HCT116 (cell line): ENCODE data around the gene SLC35F2. TPM values are rescaled to one million over a fixed set of nuclear protein-coding genes. Genes with fewer than 3 reads are reported as not detected.

Experiments
- ATAC-seq: fragments of 200-7000 bp; cut with Tn5 transposase; 2 replicates; pipeline ENCODE4 v1.9.1; 2020; ENCODE audit warnings: mild to moderate bottlenecking, moderate library complexity
- BruUV-seq: library from RNA; stranded (reverse); fragments of 400-500 nt; replicated peaks from 2 replicates; lab custom pipeline; 2021; lab: Mats Ljungman, UMichigan
- CTCF ChIA-PET: fragments of 300-600 bp; sonication (Branson Sonifier 250); formaldehyde crosslinking; loops from one replicate; lab custom pipeline; 2021; ENCODE audit warnings: antibody characterized with exemption; lab: Charles Lee
- POLR2A ChIA-PET: fragments of 300-600, 350-600 bp; sonication (Branson Sonifier 250); formaldehyde crosslinking; loops from one replicate; lab custom pipeline; 2021; ENCODE audit warnings: antibody characterized with exemption; lab: Charles Lee
- RAD21 ChIA-PET, 2 experiments: fragments of 300-600 bp; sonication (Branson Sonifier 250); formaldehyde crosslinking; loops; one replicate each; lab custom pipeline; 2023; ENCODE audit warnings: low total read pairs in 2 of 2; ENCODE audit not compliant: uncharacterized antibody in 2 of 2, unreplicated experiment in 2 of 2, low non-redundant PET in 1 of 2; lab: Charles Lee
- DNase-seq: peaks from one replicate; pipeline ENCODE4 v3.0.0-alpha.2; 2010; ENCODE audit warnings: low read depth, low spot score
- H2AFZ ChIP-seq: fragments of 200-600 bp; shearing (Covaris generic), sonication (generic); 2 replicates; pipeline ENCODE4 v1.6.1; 2017; ENCODE audit warnings: low read depth, mixed run types, mixed read lengths, antibody characterized with exemption, low read length; ENCODE audit not compliant: poor library complexity, severe bottlenecking
- H3K27ac ChIP-seq: 2 replicates; pipeline ENCODE4 v1.5.1; 2012; ENCODE audit warnings: low read depth, low read length
- H3K27me3 ChIP-seq: fragments of 200-600 bp; sonication (generic); 2 replicates; pipeline ENCODE4 v1.6.1; 2016; ENCODE audit warnings: mixed run types, low read length, mixed read lengths; ENCODE audit not compliant: insufficient read depth
- H3K36me3 ChIP-seq, 2 experiments: fragments of 200-500 bp in 1 of 2; fragments of 200-600 bp in 1 of 2; sonication (Bioruptor generic) in 1 of 2; sonication (generic) in 1 of 2; 2 replicates each; pipeline versions ENCODE4 v1.5.1 to v1.6.1; 2014 to 2016; ENCODE audit warnings: low read length in 2 of 2, inconsistent platforms in 1 of 2, mixed read lengths in 1 of 2, mixed run types in 1 of 2; ENCODE audit not compliant: insufficient read depth in 2 of 2, control insufficient read depth in 1 of 2
- H3K4me1 ChIP-seq, 2 experiments: fragments of 200-600 bp in 1 of 2; sonication (generic) in 1 of 2; 2 replicates each; pipeline versions ENCODE4 v1.5.1 to v1.6.1; 2012 to 2017; ENCODE audit warnings: low read length in 2 of 2, inconsistent platforms in 1 of 2, mild to moderate bottlenecking in 1 of 2, mixed read lengths in 1 of 2, mixed run types in 1 of 2, moderate library complexity in 1 of 2; ENCODE audit not compliant: insufficient read depth in 2 of 2, control insufficient read depth in 1 of 2
- H3K4me2 ChIP-seq: fragments of 200-600 bp; sonication (generic); 2 replicates; pipeline ENCODE4 v1.6.1; 2017; ENCODE audit warnings: mixed run types, low read length, mixed read lengths
- H3K4me3 ChIP-seq, 2 experiments: fragments of 200-600 bp in 1 of 2; sonication (generic) in 1 of 2; replicated peaks in 1 of 2; 2 replicates each; pipeline ENCODE4 v1.5.1; 2011 to 2016; ENCODE audit warnings: low read length in 2 of 2, control low read depth in 1 of 2, low read depth in 1 of 2, mild to moderate bottlenecking in 1 of 2, mixed read lengths in 1 of 2, mixed run types in 1 of 2
- H3K79me2 ChIP-seq: fragments of 200-600 bp; sonication (generic); 2 replicates; pipeline ENCODE4 v1.6.1; 2017; ENCODE audit warnings: mild to moderate bottlenecking, mixed run types, low read length, moderate library complexity, mixed read lengths; ENCODE audit not compliant: insufficient read depth
- H3K9ac ChIP-seq: fragments of 200-600 bp; sonication (generic); 2 replicates; pipeline ENCODE4 v1.6.1; 2016; ENCODE audit warnings: low read length, mixed read lengths
- H3K9me2 ChIP-seq: fragments of 200-600 bp; sonication (generic), shearing (Covaris generic); 2 replicates; pipeline ENCODE4 v1.6.1; 2017; ENCODE audit warnings: mixed run types, mild to moderate bottlenecking, moderate library complexity; ENCODE audit not compliant: insufficient read depth
- H3K9me3 ChIP-seq, 2 experiments: fragments of 200-500 bp in 1 of 2; fragments of 200-600 bp in 1 of 2; sonication (Bioruptor generic) in 1 of 2; sonication (generic) in 1 of 2; 2 replicates each; pipeline ENCODE4 v1.6.1; 2014 to 2017; ENCODE audit warnings: low read length in 2 of 2, mixed read lengths in 2 of 2, inconsistent platforms in 1 of 2, low read depth in 1 of 2, mild to moderate bottlenecking in 1 of 2, mixed run types in 1 of 2, moderate library complexity in 1 of 2; ENCODE audit not compliant: control insufficient read depth in 1 of 2, insufficient read depth in 1 of 2
- H4K20me1 ChIP-seq: fragments of 200-600 bp; sonication (generic), shearing (Covaris generic); 2 replicates; pipeline ENCODE4 v1.6.1; 2017; ENCODE audit warnings: mixed run types, mild to moderate bottlenecking, moderate library complexity; ENCODE audit not compliant: insufficient read depth
- CEBPB ChIP-seq: IDR thresholded peaks from 2 replicates; pipeline ENCODE4 v1.6.1; 2012; ENCODE audit warnings: low read depth
- JUND ChIP-seq: IDR thresholded peaks from 2 replicates; pipeline ENCODE4 v1.6.1; 2012
- RAD21 ChIP-seq: IDR thresholded peaks from 2 replicates; pipeline ENCODE4 v1.6.1; 2012; ENCODE audit warnings: low read depth, mild to moderate bottlenecking
- SIN3A ChIP-seq: IDR thresholded peaks from 2 replicates; pipeline ENCODE4 v1.6.1; 2012; ENCODE audit warnings: low read depth
- SP1 ChIP-seq: IDR thresholded peaks from 2 replicates; pipeline ENCODE4 v1.6.1; 2012; ENCODE audit warnings: low read depth
- SRF ChIP-seq: IDR thresholded peaks from 2 replicates; pipeline ENCODE4 v1.6.1; 2012; ENCODE audit warnings: low read depth
- intact Hi-C: fragments of 100-400 bp; cut with micrococcal nuclease; formaldehyde crosslinking; loops from 2 replicates; pipeline ENCODE4 v1.10.0; 2022
- total RNA-seq: library from RNA; stranded (reverse); gene quantifications from one replicate; pipeline ENCODE4 v1.2.1, GENCODE V29; 2021; ENCODE audit not compliant: unreplicated experiment
- TF ChIP-seq, protein P1 (sequence below): IDR thresholded peaks from 2 replicates; pipeline ENCODE4 v1.6.1; 2012
- TF ChIP-seq, protein P2 (sequence below), 3 experiments: fragments of 200-600 bp in 1 of 3; sonication (generic) in 1 of 3; IDR thresholded peaks in 2 of 3; conservative IDR thresholded peaks in 1 of 3; 2 replicates each; pipeline ENCODE4 v1.5.1; 2012 to 2017; ENCODE audit warnings: low read depth in 2 of 3, low read length in 2 of 3, antibody characterized with exemption in 1 of 3, borderline replicate concordance in 1 of 3, control low read depth in 1 of 3, mild to moderate bottlenecking in 1 of 3, mixed read lengths in 1 of 3, mixed run types in 1 of 3, moderate library complexity in 1 of 3; ENCODE audit not compliant: insufficient read depth in 1 of 3

SLC35F2 gene
- total RNA-seq, 1 experiment from 2014 or later: 53.5 TPM

DNA sequence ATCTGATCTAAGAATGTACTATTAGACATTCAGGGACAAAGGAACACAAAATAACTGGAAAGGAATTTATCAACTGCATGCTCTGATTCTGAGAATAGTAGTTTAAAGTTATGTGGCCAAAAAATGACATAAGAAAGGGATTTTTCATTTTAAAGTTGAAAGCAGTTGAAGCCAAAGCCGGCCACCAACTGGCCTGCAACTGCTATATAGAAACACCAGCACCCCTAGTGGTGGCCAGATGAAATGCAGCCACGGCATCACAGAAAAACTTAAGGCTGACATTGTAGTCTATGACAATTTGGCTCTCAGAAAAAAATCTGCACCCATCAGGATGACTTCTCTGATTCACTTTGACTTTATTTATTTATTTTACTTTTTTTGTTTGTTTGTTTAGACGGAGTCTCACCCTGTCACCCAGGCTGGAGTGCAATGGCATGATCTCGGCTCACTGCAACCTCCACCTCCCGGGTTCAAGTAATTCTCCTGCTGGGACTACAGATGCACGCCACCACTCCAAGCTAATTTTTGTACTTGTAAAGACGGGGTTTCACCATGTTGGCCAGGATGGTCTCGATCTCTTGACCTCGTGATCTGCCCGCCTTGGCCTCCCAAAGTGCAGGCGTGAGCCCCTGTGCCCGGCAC lies 59.2 kb downstream of the SLC35F2 start:
- TF ChIP-seq SIN3A: no peak
- no peak for TF ChIP-seq CEBPB
- TF ChIP-seq, protein P1, sequence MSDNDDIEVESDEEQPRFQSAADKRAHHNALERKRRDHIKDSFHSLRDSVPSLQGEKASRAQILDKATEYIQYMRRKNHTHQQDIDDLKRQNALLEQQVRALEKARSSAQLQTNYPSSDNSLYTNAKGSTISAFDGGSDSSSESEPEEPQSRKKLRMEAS: no peak
- no peak for TF ChIP-seq SP1
- peak; percentile 62 for TF ChIP-seq RAD21
- no peak for TF ChIP-seq JUND
- no peak for TF ChIP-seq SRF
- TF ChIP-seq, protein P2, sequence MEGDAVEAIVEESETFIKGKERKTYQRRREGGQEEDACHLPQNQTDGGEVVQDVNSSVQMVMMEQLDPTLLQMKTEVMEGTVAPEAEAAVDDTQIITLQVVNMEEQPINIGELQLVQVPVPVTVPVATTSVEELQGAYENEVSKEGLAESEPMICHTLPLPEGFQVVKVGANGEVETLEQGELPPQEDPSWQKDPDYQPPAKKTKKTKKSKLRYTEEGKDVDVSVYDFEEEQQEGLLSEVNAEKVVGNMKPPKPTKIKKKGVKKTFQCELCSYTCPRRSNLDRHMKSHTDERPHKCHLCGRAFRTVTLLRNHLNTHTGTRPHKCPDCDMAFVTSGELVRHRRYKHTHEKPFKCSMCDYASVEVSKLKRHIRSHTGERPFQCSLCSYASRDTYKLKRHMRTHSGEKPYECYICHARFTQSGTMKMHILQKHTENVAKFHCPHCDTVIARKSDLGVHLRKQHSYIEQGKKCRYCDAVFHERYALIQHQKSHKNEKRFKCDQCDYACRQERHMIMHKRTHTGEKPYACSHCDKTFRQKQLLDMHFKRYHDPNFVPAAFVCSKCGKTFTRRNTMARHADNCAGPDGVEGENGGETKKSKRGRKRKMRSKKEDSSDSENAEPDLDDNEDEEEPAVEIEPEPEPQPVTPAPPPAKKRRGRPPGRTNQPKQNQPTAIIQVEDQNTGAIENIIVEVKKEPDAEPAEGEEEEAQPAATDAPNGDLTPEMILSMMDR (IDR thresholded peaks at IDR 0.05 in 2 of 3, conservative IDR thresholded peaks at IDR 0.05 in 1 of 3; ENCODE audit: borderline replicate concordance in 1 of 3, insufficient read depth in 1 of 3, low read depth in 2 of 3, low read length in 2 of 3): peak; percentile 59 to 97 (median 93)

More for the DNA sequence above, 59.2 kb downstream of the SLC35F2 start:
- H3K36me3 ChIP-seq: peaks cover 7 to 10% of the 10 kb centered on the region in 2 experiments; a peak in 2 of 4 replicates
- ChIA-PET POLR2A (no interaction called here), RAD21 (no interaction called here), CTCF (interaction anchor here (0.8 to 1.1 kb wide), 3 partner anchors 8 to 32 kb away, joined by 3 to 7 read pairs (median 3); no protein-coding TSS in a partner anchor)
- no TSS peak for BruUV-seq
- no peaks in the 10 kb centered on the region for H4K20me1 ChIP-seq
- H3K9ac ChIP-seq: no peak overlapping the region
- H3K79me2 ChIP-seq: 0 out of 2 replicates have a peak, but pooled peaks cover 7% of the 10 kb centered on the region
- H3K4me2 ChIP-seq: no peak overlapping the region
- ATAC-seq: peak; percentile 95
- H2AFZ ChIP-seq: no peak overlapping the region
- no peaks in the 10 kb centered on the region for H3K4me1 ChIP-seq
- no peak overlapping the region for H3K4me3 ChIP-seq
- H3K27ac ChIP-seq: no peak overlapping the region
- intact Hi-C loops: no loop called here
- peak; percentile 46 for DNase-seq
- no peaks in the 10 kb centered on the region for H3K9me2 ChIP-seq
- H3K9me3 ChIP-seq: no peaks in the 10 kb centered on the region
- H3K27me3 ChIP-seq: no peaks in the 10 kb centered on the region
